Measurements from ENCODE around the gene WBP2.

WBP2 gene

DNA sequence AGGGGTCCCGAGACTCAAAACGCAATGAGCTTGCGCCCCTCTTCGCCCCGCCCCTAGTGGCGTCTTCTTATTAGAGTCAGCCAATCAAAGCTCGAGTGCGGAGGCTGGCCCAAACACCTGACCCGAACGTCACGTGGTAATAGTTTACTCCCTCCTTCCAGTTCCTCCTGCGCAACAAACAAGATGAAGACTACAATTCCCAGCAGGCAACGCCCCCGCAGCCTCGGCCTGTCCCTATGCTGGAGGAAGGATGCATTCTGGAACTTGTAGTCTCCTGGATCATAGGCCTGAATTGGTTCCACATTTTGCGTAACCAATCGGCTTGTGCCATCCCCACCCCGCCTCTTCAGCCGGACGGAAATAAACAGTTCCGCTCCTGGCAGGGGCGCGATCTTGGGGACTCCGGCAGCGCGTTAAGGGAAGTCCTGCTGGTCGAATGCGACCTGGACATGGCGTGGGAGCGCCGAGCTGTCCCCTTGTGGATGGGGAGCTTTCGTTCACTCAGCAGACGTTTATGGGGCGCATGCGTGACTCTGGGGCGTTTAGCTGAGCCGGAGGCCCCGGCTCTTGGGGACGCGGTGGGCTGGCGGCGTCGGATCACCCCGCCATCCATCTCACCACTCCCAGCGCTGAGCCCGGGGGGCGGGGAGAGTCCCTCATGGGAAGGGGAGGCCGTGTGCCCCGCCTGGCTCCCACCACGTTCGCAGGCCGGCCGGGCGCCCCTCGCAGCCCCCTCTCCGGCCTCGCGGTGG is at the start of gene WBP2:
Gene WBP2 (minus strand): TSS at position 26 of the 752 bp plus-strand sequence. CDS start 38 bp downstream, outside the sequence.
- peak; percentile 76 to 100 (median 98) for DNase-seq

DNA sequence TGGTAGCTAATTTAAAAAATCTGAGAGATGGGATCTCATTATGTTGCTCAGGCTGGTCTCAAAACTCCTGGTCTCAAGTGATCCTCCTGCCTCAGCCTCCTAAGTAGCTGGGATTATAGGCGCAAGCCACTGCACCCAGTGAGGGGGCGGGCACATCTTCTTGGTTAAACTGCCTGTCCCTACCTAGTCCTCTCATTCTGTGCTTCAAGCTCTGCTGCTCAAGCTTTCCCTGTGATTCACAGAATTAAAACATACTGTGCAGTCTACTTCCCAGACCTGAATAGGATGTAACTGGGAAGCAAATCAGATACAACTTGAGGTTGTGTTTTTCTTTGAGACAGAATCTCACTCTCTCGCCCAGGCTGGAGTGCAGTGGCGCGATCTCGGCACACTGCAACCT is 47.3 kb upstream of the WBP2 start:
- DNase-seq: no peak

DNA sequence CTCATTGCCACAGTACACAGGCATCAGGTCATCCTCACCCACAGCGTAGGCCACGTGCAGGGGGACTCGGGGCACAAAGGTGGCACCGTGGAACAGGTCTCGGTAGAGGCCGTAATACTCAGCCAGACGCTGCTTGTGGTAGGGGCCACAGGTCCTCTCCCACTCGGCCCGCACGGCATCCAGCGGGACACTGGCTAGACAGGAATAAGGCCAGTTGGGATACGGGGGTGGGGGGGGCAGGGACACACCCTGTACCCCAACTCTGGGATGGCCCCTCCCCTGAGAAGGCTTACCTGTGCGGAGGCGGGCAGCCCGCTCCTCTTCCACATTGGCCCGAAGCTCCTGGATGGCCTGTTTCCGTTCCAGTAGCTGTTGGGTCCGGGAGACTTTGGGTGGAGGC is 46.6 kb upstream of the WBP2 start:
- no peak for DNase-seq

DNA sequence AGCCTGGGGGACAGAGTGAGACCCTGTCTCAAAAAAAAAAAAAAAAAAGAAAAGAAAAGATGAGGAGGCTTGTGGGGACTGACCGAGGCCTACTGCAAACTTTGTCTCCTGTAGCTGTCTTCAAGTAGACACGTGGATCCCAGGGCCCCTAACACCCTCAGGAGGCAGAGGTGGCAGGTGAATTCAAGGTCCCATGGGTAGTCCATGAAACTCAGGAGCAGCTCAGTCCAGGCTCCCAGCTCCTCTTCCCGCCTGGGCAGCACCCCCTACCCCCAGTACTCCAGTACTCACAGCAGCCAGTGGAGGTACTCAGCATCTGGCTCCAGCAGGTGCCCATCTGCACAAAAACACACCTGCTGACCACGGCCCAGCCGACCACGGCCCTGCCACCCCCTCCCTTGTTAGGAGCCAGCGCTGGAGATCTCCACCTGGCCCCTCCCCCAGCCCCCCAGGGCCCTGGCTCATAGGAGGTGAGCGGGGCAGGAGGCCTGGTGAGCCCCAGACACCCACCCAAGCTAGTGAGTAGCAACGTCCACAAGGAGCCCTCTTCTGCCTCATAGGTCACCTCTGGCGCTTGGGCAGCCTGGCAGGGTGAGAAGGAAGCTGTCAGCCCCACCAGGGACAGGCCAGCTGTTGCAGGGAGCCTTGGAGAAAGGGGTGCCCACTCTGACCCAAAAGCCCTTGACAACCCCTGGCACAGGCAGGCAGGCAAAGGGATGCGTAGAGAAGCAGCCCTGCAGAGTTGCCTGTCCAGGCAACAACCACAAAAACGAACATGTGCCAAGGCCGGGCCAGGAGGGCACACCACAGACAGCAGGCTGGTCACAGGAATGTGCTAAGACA is 45.8 kb upstream of the WBP2 start:
- no peak for DNase-seq

DNA sequence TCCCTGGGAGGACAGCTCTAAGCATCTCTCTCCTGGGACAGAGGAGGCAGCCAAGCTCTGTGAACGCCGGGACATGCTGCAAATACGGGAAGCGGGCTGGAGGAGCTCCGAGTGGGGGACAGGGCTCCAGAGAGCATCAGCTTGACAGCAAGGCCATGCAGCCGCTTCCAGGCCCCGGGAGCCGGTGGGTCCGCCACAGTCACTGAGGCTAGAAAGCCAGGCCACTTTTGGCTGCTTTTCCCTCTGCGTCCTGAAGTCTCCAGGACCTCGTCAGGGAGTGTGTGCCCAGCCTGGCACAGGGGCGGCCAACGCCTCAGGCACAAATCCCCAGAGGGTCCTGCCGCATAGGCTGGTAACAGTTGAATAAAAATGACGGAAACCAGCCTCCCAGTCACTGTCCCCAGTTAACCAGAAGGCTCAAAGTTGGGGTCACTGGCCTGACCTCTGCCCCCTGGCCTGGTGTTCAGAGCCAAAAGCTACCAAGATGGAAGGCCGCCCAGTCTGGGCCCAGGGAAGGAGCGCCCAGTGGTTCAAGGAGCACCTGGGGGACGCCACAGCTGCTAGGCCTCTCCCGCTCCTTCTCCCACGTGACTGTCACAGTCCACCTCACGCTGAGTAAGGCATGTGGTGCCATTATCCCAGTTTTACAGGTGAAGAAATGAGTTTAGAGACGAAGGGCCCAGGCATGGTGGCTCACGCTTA is 44.8 kb upstream of the WBP2 start:
- DNase-seq: no peak

DNA sequence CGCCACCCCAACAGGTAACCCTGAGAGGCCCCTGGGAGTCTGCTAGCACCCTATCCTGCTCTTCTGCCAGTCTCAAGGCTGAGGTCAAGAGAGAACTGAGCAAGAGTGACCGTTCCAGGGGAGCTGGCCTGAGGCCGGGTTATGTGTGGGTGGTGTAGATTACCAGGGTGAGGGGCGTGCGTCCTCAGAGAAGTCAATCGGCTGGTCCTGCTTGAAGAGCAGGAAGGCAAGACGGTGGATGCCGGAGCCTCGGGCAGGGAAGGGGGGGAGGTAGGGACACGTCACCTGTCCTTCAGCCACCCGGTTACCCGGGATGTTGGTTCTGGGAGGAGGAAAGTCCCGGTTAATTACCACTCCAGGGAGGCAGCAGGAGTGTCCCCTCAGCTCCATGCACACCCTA is 44.2 kb upstream of the WBP2 start:
- DNase-seq: no peak

DNA sequence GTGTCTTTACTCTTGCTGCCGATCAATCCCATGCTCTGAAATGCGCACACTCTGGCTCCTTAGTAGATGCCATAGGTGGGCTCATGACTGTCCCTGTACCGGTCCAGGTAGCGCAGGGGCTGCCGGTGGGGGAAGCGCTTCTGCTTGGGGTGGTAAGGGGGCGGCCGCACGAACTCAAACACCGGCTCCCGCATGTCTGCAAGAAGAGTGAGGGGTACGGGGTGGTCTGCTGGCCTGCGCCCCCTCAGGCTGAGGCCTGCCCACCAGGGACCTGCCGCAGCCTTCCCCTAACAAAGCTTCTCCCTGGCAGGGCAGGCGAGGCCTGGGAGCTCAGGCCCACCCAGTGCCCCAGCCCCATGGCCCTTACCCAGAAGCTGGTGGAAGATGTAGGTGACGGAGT is 43.7 kb upstream of the WBP2 start:
- no peak for DNase-seq

DNA sequence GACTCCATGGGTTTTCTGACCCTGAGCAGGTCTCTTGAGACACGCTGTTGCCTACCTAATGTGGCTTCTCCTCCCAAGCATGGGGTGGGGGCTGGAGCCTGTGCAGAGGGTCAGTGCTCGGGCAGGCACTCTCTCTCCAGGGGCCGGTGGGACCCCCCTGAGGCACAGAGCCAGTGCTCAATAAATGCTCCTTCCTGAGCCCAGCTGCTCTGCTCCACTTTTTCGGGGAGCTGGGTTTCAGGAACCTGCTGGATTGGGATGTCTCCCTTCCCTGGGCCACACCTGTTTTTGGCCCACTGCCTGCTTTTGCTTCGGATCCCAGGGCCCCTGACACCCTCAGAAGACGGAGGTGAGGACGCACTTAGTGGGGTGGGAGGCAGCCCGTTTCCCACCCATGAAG is 42.9 kb upstream of the WBP2 start:
- no peak for DNase-seq

DNA sequence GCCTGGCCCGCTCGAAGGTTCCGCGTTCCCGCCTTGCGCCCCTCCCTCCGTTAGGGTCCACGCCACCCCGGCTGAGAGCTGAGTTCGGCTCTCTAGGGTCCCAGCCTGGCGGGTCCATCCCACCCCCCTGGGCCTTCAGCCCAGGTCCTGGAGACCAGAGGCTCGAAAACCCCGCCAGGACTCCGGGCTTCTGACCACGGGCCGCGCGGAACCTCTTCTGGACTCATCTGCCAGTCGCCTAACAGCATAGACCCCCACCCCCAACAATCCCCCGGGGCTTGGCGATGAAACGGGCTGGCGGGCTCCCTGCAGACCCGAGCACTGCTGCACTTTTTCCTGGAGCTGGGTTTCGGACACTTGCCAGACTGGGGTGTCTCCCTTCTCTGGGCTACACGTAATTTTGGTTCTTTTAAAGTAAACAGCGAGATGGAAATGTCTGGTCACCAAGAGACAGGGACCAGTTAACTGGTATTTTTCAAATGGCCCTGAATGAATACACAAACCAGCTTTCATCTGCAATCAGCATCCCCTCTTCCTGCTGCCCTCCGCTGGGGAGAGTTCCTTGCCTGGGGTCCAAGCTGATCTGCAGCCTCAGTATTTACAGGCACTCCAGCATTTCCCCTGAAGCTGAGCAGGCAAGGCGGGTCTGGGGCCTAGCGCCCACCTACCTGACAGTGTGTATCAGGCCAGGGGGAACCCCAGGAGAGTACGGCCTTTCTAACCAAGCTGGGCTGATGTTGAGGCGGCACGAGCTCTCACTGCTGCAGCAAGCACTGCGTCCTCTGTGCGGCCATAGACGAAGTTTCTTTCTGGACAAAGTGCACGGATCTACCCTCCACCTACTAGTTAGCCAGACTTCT is 42.3 kb upstream of the WBP2 start:
- DNase-seq: peak in 5 of 51 donors; percentile 51 to 64 (median 60)

DNA sequence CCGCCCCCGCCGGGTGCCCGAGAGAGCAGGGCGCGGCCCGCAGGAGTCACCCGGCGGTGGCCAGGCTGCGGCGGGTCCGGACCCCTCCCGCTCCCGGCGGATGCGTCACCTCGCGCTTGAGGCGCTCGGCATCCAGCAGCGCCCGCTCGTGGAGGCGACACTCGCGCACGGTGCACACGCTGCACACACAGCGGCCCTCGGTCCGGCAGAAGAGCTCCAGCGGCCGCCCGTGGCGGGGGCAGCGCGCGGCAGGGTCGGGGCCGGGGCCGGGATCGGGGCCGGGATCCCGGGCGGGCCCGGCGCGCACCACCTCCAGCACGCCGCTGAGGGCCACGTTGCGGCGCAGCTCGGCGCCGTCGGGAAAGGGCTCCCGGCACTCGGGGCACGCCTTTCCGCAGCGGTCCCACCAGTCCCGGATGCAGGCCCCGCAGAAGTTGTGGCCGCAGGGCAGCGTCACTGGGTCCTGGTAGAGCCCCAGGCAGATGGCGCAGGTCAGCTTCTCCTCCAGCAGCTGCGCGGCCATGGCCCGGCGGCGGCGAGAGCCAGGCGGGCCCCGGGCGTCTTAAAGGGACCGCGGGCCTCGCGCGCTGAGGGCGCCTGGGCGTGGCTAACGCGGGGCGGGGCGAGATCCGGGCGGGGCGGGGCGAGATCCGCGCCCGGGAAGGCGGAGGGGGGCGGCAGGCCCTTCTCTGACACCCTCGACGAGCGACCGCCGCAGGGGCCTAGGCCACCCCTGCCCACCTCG is 41.5 kb upstream of the WBP2 start, which contains the start of gene TRIM65:
Gene TRIM65 (minus strand): TSS at position 537 of the 745 bp plus-strand sequence. CDS start 14 bp downstream, at position 523.
- DNase-seq: peak in 50 of 51 donors; percentile 26 to 87 (median 76)

DNA sequence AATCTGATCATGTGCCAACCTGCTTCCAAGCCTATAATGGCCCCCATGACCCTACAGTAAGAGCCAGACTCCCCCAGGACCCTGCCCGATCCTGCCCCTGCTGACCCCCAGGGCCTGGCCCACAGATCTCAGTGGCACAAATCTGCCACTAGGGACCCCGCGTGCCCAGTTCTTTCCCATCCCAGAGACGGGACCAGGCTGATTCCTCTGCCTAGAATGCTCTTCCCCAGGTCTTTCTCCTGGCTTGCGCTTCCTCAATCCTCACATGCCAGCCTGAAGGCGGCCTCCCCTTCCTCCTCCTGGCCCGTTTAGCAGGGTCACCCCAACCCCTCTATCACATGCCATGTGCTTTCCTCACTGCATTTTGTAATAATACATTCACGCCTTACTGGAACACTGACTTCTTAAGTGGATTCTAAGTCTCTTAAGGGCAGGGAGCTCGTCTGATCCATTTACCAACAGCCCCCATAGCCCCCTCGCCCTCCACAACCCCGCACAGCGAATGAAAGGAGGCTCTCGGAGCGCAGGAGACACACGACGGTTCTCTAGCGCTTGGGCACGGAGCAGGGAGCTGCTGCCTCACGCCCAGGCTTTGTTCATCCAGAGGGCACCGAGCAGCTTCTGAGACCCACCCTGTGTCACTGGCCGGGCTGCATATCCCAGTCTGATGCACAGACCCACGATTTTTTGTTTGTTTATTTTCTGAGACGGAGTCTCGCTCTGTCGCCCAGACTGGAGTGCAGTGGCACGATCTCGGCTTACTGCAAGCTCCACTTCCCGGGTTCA is 40.4 kb upstream of the WBP2 start:
- no peak for DNase-seq

DNA sequence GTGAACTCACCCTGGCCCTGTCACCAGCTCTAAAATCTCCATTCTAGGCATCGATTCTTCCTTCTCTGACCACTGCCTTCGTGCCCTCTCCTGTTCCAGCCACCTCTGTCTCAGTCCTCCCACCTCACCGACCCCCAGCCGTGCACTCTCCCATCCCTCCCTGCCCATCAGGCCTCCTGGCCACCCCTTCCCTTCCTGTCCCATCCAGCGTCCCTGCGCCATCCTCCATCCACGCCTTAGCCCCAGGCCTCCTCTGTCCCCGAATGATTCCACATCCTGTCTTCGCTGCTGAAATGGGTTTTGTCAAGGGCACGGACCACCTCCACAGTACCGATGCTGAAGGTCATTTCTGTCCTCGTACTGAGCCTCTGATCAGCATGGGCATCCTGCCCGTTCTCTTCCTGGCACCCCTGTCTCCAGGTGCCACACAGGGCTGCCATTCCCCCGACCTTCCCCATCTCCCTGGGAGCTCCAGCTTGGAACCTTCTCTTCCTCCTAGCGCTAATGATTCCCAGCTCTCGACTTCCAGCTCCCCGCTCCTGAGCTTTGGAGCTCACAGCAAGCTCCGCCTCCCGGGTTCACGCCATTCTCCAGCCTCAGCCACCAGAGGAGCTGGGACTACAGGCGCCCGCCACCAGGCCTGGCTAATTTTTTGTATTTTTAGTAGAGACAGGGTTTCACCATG is 39.1 kb upstream of the WBP2 start:
- no peak for DNase-seq

DNA sequence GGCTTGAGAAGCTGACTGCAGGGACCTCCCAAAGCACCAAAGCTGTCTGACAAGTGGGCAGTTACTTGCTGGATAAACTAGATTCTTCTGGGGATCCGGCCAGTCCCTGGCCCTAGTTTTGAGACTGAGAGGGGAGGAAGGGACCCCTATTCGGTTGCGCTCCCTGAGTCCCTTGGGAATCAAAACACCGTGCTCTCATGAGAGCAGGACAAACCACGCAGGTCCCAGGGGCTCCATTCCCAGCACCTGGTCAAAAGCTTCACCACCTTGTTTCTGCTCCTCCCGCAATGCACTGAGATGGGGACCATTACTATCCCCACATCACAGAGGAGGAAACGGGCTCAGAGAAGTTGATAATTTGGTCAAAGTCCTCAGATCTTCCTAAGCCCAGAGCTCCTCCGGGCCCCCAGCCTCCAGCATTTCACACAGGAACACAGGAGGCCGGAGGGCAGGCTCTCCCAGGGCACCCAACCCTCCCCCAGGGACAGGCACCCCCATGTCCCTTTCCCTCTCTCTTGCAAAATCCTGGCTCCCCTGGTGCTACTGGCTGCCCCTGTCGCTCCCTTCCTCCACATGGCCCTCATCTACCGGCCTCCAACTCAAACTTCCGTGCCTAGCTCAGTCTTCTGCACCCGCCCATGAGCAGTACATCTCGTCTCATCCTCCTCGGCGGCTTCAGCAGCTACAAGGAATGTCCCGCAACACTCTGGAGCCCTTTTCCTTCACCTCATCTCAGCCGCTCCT is 38.3 kb upstream of the WBP2 start:
- no peak for DNase-seq

DNA sequence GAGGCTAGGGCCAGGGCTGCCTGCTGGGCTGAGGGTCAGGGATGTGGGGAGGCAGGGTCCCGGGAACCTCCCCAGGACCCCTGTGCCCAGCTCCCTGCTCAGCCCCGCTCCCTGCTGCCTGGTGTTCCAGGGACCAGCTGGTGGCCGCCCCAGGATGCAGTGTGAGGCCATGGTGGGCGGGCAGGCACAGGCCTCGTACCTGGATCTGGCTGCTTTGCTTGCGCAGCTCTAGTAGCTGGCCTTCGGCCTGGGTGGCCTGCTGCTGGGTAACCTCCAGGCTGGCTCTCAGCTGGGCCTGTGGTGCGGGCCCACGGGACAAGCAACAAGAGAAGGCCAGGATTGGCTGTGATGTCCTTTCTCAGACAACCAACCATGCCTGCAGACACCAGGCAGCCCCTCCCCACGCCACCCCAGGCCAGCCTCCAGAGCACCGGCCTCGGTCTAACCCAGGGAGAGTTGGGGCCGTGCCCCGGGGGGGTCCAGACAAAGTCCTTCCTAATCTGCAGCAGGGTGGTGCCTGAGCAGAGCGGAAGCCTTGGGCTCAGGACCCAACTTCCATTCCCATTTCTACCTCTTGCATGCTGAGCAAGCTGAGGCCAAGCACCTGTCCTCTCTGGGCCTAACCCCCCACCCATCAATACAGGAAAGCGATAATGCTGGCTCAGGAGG is 37.6 kb upstream of the WBP2 start:
- peak in 22 of 51 donors; percentile 18 to 81 (median 50) for DNase-seq

DNA sequence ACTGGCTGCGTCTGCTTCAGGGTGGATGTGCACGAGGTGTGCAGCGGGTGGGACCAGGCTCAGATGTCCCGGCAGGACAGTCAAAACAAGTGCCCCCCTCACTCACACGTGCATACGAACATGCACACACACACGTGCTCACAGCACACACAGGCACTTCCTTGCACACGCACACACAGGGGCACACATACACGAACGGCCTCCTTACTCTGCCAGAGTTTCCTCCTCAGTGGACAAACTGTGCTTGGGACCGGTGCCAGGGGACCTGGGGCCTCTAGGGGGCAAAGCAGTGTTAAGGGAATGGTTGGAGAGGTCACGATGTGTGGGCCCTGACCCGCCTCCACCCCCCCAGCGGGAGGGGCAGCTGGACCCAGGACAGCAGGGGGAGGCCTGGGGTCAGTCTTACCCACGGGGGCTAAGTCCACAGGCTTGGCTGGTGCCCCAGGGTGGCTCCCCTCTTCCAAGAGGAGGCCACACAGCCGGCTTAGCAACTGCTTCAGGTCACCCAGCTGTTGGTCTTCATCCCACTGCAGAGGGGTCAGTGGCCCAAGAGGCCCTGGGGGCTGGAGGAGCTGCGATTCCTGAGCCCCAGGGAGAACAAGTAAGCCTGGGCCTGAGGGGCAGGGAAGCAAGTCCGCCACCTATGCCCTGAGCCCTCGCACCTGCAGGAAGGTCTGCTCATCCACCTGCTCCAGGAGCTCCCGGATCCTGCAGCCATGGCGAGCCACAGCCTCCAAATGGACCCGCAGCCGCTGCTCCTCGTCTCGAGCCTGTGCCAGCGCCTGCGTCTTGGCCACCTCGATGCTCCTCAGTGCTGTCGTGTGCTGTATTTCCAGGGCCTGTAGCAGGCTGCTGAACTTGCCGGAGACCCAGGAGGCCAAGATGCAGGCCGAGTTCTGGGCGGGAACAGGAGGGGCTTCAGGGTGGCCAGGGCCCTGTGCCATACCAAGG is 36.7 kb upstream of the WBP2 start:
- no peak for DNase-seq

DNA sequence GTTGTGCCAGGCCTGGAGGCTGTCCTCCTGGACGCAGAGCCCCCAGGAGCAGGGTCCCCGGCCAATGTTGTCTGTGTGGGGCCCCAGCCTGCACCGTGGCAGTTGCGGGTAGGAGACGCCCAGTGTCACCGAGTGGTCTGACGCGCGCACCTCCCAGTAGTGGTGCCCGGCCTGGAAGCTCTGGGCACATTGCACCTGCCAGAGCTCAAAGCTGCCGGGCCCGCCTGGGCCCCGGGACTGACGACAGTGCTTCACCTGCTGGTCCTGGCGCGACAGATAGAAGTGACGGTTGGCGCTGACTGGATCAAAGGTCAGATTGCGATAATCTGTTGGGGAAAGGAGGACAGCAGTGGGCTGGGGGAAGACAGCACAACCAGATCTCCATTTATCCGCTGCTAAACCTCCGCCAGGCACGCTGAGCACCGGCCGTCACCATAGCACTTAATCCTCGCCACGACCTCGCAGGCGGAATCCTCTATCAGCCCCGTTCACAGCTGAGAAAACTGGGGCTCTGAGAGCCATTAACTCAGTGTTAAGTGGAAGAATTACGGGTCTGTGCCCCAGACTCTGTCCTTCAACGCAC is 36.0 kb upstream of the WBP2 start:
- DNase-seq: no peak
